ENCODE results near the gene GDF2.

Gene GDF2

DNA sequence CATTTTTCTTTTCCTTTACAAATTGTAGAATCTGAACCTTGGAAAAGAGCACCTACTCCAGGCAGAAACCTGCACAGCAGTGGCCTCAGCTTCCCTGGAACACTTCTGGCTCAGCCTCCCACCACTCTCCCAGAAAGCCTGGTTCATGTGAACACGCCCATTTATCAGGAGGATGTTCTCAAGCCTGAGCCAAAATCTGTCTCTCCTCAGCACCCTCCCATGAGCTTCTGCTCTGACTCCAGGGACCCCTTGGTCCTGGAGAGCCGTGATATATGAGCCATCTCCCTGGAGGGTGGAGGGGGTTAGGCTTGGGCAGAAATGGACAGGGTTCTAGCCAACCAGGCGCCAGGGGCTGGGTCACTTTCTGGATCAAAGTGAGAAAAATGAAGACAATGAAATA, 10.1 kb downstream of the GDF2 start:
- no peak overlapping the region for H3K4me3 ChIP-seq (ENCODE audit: low read length)
- TF ChIP-seq, protein P1, sequence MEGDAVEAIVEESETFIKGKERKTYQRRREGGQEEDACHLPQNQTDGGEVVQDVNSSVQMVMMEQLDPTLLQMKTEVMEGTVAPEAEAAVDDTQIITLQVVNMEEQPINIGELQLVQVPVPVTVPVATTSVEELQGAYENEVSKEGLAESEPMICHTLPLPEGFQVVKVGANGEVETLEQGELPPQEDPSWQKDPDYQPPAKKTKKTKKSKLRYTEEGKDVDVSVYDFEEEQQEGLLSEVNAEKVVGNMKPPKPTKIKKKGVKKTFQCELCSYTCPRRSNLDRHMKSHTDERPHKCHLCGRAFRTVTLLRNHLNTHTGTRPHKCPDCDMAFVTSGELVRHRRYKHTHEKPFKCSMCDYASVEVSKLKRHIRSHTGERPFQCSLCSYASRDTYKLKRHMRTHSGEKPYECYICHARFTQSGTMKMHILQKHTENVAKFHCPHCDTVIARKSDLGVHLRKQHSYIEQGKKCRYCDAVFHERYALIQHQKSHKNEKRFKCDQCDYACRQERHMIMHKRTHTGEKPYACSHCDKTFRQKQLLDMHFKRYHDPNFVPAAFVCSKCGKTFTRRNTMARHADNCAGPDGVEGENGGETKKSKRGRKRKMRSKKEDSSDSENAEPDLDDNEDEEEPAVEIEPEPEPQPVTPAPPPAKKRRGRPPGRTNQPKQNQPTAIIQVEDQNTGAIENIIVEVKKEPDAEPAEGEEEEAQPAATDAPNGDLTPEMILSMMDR (conservative IDR thresholded peaks at IDR 0.05; ENCODE audit: low read length): no peak
- DNase-seq (ENCODE audit: low read depth): no peak

DNA sequence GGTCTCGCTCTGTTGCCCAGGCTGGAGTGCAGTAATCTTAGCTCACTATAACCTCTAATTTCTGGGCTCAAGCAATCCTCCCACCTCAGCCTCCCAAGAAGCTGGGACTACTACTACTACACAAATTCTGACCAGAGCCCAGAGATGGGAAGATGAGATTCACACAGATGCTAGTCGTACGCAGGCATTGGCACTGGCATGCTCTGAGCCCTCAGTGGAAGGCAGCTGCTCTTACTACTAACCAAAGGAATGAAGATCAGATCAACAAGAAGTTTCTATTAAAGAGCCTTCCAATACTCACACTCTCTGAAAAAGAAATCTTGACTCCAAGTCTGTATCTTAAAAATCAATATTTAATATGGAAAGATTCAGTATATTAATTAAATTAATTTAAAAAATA, 10.7 kb downstream of the GDF2 start:
- no peak for DNase-seq (ENCODE audit: low read depth)
- TF ChIP-seq, protein P1 (conservative IDR thresholded peaks at IDR 0.05; ENCODE audit: low read length): no peak
- no peak overlapping the region for H3K4me3 ChIP-seq (ENCODE audit: low read length)

DNA sequence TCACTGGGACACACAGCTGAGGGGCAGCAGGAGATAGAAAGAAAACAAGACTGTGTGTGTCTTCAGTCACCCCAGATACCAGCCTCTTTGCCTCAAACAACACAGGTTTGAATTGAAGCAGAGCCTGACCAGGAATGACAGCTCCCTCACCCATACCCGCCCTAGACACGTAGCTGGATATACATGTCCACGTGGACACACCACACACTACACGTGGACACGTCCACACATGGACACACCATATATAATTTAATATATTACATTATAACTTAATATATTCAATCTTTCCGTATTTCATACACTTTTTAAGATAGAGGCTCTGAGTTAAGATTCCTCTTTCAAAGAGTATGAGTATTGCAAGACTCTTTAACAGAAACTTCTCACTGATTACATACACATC, 11.3 kb downstream of the GDF2 start:
- no peak overlapping the region for H3K4me3 ChIP-seq (ENCODE audit: low read length)
- no peak for DNase-seq (ENCODE audit: low read depth)
- TF ChIP-seq, protein P1 (conservative IDR thresholded peaks at IDR 0.05; ENCODE audit: low read length): no peak

DNA sequence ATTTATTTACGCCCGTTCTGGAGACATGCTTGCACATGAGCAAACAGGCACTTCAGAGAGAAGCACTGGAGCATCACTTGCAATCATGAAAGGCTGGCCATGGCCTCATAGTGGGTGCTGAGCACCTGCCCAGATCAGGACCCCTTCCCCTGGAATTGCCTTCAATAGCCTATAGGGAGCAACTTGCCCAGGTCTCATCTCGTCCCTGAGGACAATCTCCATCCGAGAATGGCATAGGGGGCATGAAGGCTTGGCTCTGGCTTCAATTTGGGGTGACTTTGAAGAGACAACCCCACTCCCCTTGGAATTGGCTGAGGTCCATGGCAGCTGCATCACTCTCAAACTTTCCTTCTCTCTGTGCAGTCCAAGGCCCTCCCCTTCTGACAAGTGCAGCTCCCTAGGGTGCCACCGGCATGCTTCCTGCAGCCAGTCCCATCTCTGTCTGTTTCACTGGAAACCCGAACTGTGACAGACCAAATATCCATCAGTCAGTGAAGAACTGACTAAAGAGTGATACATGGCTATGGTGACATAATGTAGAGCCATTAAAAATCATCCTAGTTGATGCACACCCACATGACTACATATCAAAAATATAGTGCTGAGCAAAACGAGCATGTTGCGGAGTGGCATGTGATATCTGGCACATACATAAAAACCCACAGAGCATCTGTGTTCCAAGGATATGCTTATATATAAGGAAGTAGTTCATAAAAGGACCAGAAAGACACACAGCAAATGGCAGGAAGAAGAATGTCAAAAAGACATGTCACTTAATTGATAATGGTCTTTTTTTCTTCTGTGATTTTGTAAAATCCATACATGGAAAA, 12.4 kb downstream of the GDF2 start:
- no peak overlapping the region for H3K4me3 ChIP-seq (ENCODE audit: low read length)
- DNase-seq (ENCODE audit: low read depth): no peak
- TF ChIP-seq, protein P1 (conservative IDR thresholded peaks at IDR 0.05; ENCODE audit: low read length): no peak

DNA sequence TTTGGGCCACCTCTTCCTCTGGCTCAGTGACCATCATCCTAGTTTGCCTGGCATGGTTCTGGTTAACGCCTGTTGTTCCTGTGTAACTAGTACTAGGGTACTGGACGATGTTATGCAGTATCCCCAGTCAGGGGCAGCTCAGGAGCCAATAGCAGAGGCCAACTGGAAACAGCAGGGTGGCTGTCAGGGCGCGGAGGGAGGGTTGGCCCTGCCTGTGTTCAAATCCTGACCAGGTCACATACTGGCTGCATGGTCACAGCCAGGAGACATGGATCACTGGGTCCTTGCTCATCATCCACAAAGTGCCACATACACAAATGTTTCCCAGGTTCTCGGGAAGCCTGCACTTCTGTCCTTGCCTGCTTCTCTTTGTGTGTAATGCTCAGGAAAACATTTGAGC, 13.7 kb downstream of the GDF2 start:
- no peak for DNase-seq (ENCODE audit: low read depth)
- TF ChIP-seq, protein P1 (conservative IDR thresholded peaks at IDR 0.05; ENCODE audit: low read length): no peak
- H3K4me3 ChIP-seq (ENCODE audit: low read length): no peak overlapping the region

DNA sequence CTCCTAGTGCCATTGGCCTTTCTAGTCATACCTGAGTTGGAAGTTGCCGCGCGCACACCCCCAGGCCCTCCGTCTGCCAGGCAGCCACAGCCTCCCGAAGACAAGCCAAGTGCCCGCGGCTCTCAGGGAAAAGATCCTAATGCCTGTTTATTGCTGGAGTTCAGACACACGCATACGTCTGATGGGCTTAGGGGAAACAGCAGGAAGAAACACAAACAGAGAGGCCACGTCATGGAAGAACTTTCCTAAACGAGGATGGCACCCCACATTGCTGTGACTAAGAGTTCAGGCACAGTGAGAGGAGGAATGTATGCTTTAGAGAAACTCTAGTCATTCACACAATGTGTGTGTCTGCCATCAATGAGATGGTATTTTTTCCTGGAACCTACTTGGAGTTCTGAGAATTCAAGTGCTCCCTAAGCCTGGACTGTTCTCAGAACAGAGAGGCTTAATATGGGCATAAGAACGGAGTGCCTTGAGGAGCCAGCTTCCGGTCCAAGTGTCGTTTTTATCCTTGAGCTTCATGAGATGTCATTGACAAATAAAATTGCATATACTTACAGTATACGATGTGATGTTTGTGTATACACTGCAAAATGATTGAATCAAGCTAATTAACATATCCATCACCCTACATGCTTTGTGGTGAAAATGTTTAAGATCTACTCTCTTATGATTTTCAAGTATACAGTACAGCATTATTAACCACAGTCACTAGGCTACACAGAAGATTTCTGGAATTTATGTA, 14.3 kb downstream of the GDF2 start:
- no peak for DNase-seq (ENCODE audit: low read depth)
- TF ChIP-seq, protein P1 (conservative IDR thresholded peaks at IDR 0.05; ENCODE audit: low read length): no peak
- H3K4me3 ChIP-seq (ENCODE audit: low read length): no peak overlapping the region

DNA sequence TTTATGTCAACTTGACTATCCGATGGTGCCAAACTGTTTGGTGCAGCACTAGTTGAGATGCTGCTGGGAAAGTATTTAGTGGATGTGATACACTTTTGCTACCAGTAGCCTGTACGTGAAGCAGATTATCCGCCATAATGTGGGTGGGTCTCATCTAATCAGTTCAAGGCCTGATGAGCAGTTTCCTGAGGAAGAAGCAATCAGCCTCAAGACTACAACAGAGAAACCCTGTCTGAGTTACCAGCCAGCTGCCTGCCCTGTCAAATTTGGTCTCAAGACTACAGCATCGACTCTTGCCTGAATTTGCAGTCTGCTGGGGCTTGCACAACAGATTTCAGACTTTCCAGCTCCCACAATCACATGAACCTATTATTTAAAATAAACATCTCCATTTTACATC, 15.1 kb downstream of the GDF2 start:
- no peak for DNase-seq (ENCODE audit: low read depth)
- H3K4me3 ChIP-seq (ENCODE audit: low read length): no peak overlapping the region
- TF ChIP-seq, protein P1 (conservative IDR thresholded peaks at IDR 0.05; ENCODE audit: low read length): no peak

All from AG10803 (cell line).